HG02885 (cell line): ENCODE measurements around the gene COL24A1.

Experiments used
- ATAC-seq: cut with Tn5 transposase; IDR thresholded peaks from one replicate; pipeline ENCODE4 v1.9.1; 2021; ENCODE audit warnings: mild to moderate bottlenecking; ENCODE audit not compliant: unreplicated experiment, poor library complexity

Gene COL24A1

DNA sequence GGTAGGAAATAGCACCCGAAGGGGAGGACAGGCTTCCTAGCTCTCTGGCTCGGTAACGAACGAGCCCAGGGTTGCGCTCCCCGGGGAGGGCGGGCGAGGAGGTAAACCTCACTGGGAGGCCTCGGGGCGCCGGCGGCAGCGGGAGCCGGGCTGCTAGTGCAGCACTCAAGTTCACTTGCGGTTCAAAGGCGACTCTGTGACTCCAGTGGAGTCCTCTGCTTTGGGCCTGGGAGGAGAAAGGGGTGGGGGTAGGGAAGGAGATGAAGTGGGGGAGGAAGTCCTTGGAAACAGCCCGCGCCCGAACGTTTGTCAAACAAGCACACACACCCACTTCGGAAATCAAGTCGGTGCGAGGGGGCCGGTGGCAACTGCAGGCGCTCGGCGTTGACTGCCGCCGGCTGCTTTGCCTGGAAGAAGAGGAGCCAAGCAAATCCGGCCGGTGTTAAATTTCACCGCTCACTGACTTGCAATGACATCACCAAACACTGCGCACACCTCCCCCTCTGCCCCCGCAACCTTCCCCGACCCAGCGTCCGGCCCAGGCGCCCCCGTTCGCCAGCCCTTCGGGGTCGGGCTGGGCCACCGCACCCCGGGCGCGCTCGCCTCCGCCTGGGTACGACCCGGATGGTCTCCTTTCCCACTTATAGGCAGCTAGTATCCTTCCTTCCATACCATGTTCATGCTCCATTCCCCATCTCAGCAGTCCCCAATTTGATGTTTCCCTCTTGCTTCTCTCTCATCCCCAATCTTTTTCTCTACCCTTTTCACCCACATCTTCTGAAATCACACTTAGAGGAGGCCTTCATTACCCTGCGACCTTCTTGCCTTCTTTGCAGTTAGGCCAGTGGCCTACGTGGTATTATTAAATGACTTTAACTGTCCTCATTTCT is at the start of gene COL24A1:
Gene COL24A1, minus strand, starts transcription at position 207 of the 890 bp plus-strand sequence. CDS start 376 bp downstream, outside the sequence.
- ATAC-seq, result no peak

DNA sequence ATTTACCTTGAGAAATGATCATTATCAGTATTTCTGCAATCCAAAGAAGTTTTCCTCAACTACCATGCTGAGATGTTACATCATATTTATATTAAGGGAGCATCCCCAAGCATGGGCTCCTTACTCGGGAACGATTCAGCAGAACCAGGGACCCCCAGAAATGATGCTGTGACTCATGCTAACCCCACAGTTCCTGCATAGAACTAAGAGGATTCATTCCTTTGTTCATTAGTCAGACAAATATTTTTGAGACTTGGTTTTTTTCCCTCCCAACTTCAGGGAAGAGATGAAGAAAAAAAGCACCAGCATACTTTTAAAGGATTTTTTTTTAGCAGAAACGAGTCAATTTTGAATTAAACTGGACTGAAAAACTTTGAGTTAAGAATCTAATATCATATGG is 49.2 kb upstream of the COL24A1 start:
- ATAC-seq, result no peak

GRCh38 chr1:86202552-86203340 is 46.2 kb upstream of the COL24A1 start:
- no peak for ATAC-seq

- ATAC-seq, result no peak
These were observed 44.7 kb upstream of the COL24A1 start for GRCh38 chr1:86201311-86201710.

- ATAC-seq, result no peak
These were observed 44.3 kb upstream of the COL24A1 start for GRCh38 chr1:86200901-86201300.

- no peak for ATAC-seq
These were observed 40.8 kb upstream of the COL24A1 start for GRCh38 chr1:86197206-86197855.

DNA sequence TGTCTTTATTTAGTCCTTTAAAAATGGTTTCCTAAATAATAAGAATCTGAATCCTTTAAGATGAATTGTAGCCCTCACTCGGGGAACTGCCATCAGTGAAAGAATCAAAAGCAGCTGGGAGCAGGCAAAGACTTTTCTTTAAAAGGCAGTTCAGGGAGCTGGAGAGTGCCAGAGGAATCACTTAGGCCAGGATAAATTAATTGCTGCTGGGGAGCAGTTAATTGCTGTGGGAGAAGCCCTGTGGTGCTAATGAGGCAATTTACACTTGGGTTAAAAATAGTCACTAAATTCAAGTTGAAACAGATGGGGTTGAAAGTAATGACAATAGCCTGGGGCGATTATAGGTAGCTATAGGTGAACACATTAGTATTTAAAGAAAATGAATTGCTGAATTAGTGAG is 38.7 kb upstream of the COL24A1 start:
- ATAC-seq, result no peak

GRCh38 chr1:86194491-86195034 is 38.0 kb upstream of the COL24A1 start:
- no peak for ATAC-seq

GRCh38 chr1:86192417-86192816 is 35.8 kb upstream of the COL24A1 start:
- ATAC-seq, result no peak

GRCh38 chr1:86191958-86192357 is 35.4 kb upstream of the COL24A1 start:
- ATAC-seq, result no peak

- no peak for ATAC-seq
These were observed 34.3 kb upstream of the COL24A1 start for GRCh38 chr1:86190873-86191272.

- no peak for ATAC-seq
These were observed 27.9 kb upstream of the COL24A1 start for GRCh38 chr1:86184426-86184825.

- no peak for ATAC-seq
These were observed 27.2 kb upstream of the COL24A1 start for GRCh38 chr1:86183810-86184209.

GRCh38 chr1:86176226-86176625 is 19.7 kb upstream of the COL24A1 start:
- no peak for ATAC-seq

DNA sequence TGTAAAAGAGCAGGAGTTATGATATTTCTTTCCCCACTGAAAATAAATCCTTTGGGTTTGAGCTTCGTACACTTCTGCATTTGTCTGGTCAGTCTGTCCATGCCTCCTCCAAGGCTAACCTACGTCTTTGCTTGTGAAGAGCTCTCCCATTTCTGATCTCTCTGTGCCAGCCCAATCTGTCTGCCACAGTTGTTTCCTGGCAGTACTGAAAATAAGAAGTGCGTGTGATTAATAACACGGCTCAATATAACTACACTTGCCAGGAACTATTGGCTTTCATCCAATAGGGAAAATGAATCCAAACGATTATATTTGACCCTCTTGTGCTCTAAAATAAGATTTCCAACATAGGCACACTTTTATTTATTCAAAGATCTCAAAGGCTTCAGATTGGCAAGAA is 19.2 kb upstream of the COL24A1 start:
- no peak for ATAC-seq

DNA sequence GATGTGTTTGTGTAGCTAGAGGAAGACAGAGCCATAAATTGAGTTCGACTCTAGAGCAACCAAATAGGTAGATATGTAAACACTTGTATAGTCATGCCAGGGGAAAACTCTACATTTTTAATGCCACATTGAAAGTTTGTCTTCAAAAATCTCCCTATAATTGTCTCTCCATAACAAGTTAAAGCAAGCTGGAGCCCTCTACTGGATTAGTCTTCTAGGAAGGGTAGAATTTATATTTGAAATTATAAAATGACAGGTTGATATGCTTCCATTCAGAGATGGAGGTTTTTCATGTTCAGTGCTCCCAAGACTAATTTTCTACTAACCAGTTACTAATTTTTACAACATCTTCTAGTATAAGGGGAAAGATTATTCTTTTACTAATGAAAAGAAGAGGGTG is 13.1 kb upstream of the COL24A1 start:
- no peak for ATAC-seq

DNA sequence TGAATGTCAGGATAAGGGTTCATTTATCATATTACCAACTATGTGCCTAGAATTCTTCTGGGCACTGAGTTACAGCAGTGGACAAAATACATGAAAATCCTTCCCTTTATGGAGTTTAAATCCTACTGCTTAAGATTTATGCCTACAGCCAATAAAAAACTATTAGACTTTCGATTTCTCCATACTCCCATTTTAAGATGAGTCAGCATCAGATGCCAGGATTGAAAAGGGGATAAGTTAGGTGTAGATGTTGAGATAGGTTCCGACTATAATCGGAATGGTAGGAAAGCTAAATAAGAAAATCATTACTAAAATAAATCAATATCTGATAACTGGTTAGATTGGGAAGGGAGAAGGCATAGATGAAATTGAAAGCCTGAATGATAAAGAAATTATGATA is 3.2 kb upstream of the COL24A1 start:
- ATAC-seq, result no peak

DNA sequence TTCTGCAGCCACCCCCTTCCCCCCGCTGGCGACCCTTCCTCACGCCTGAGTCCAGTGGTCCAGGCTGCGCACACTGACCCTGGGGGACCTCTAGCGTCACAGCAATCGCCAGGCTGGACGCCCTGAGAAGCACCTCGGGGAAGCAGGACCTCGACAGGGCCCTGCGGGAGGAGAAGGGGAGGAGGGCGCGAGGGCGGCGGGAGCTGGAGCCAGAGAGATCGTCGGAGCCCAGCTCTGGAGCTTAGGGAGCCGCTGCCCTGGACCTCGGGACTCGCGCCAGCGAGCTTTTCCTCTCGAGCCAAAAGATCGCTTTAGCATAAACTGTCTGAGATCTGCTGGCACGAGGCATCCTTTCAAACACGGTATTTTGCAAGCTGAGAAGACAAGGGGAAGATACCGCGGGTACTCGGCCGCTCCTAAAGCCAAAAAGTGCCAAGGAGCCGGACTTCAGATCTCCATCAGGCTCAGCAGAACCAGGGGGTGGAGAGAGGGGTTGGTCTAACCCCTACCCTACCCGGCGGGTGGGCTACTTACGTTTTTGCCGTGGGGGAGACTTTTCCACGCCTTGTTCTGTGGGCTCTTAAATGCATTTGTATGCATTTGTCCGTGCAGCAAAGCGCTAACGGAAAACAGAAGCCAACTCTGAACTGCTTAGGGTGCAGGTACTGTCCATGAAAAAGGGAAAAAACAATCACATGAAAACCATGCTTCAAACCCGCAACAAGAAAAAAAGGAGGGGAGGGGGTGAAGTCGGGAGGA is 586 bp downstream of the COL24A1 start:
- ATAC-seq, result no peak

GRCh38 chr1:86155051-86155806 is 1.3 kb downstream of the COL24A1 start:
- no peak for ATAC-seq
